Tibial nerve (tissue), 4 donors: ENCODE data around the gene OVOL3.

Experiments used
- CTCF ChIP-seq, 5 experiments: fragments of 200-600 bp in 3 of 5; fragments of 450-650 bp in 2 of 5; sonication (generic) in 3 of 5; IDR thresholded peaks; one replicate each; pipeline ENCODE4 v1.5.1; 2016 to 2019; ENCODE audit warnings: antibody characterized with exemption in 5 of 5, mild to moderate bottlenecking in 3 of 5, moderate library complexity in 2 of 5
- EP300 ChIP-seq, 2 donors: sonication (generic); formaldehyde crosslinking; IDR thresholded peaks; one replicate each; pipeline ENCODE4 v1.6.1; 2017; ENCODE audit warnings: antibody characterized with exemption in 2 of 2, mild to moderate bottlenecking in 1 of 2
- POLR2A ChIP-seq, 2 donors: fragments of 450-650 bp; IDR thresholded peaks; one replicate each; pipeline ENCODE4 v1.6.1; 2017; ENCODE audit warnings: antibody characterized with exemption in 2 of 2, mild to moderate bottlenecking in 2 of 2, moderate library complexity in 2 of 2

- TF ChIP-seq CTCF (IDR thresholded peaks at IDR 0.05): no peak
- peak in 1 of 2 donors; percentile 20 for TF ChIP-seq POLR2A (IDR thresholded peaks at IDR 0.05)
- peak; percentile 60 to 79 for TF ChIP-seq EP300 (IDR thresholded peaks at IDR 0.05)
These were observed 13.9 kb upstream of the OVOL3 start for GRCh38 chr19:36097036-36097435.
